PC-9 (cell line): ENCODE measurements around the gene AP2A1.

Experiments
- CTCF ChIP-seq: fragments of 200-600 bp; sonication (generic); conservative IDR thresholded peaks from 2 replicates; pipeline ENCODE4 v1.6.1; 2017; ENCODE audit warnings: mixed run types, antibody characterized with exemption, mild to moderate bottlenecking, moderate library complexity
- EZH2 ChIP-seq: fragments of 200-600 bp; sonication (generic); IDR thresholded peaks from 2 replicates; pipeline ENCODE4 v1.8.0; 2017; ENCODE audit warnings: antibody characterized with exemption, low read depth

GRCh38 chr19:49832556-49832955 is 65.8 kb downstream of the AP2A1 start:
- TF ChIP-seq CTCF (no peak), EZH2 (no peak)
